Tibial artery (tissue), 4 donors: ENCODE results near the gene MAML2.

ENCODE experiments used
- DNase-seq, 2 donors: peaks; one replicate each; pipeline ENCODE4 v3.0.0-alpha.2; 2019
- H3K27ac ChIP-seq, 2 donors: fragments of 200-600 bp; sonication (generic) in 1 of 2; 1 replicate in 1 of 2; 2 replicates in 1 of 2; pipeline ENCODE4 v1.5.1; 2018 to 2019; ENCODE audit warnings: mild to moderate bottlenecking in 1 of 2
- H3K27me3 ChIP-seq, 2 donors: fragments of 200-600 bp; sonication (generic) in 1 of 2; one replicate each; pipeline versions ENCODE4 v1.5.1 to v1.6.0; 2016 to 2019
- H3K36me3 ChIP-seq, 3 donors: fragments of 200-600 bp; sonication (generic) in 2 of 3; one replicate each; pipeline ENCODE4 v1.5.1; 2016 to 2019; ENCODE audit warnings: mild to moderate bottlenecking in 2 of 3
- H3K4me1 ChIP-seq, 4 donors: fragments of 200-600 bp; sonication (generic) in 2 of 4; 1 replicate in 3 of 4; 2 replicates in 1 of 4; pipeline ENCODE4 v1.5.1; 2016 to 2019
- H3K4me3 ChIP-seq, 2 donors: fragments of 200-600 bp; sonication (generic) in 1 of 2; 1 replicate in 1 of 2; 2 replicates in 1 of 2; pipeline ENCODE4 v1.5.1; 2018 to 2019; ENCODE audit warnings: mild to moderate bottlenecking in 2 of 2
- H3K9me3 ChIP-seq, 3 donors: fragments of 200-600 bp; sonication (generic) in 1 of 3; one replicate each; pipeline ENCODE4 v1.5.1; 2016 to 2019
- CTCF ChIP-seq, 2 experiments: fragments of 200-600 bp in 1 of 2; fragments of 450-650 bp in 1 of 2; IDR thresholded peaks; one replicate each; pipeline ENCODE4 v1.5.1; 2017 to 2019; ENCODE audit warnings: antibody characterized with exemption in 2 of 2, mild to moderate bottlenecking in 1 of 2, moderate library complexity in 1 of 2
- intact Hi-C: fragments of 100-400 bp; cut with DNase I; formaldehyde crosslinking; loops from one replicate; pipeline ENCODE4 v1.15.0; 2023; ENCODE audit warnings: low total_unique reads

MAML2 gene

GRCh38 chr11:95930948-95931347 lies 412.0 kb downstream of the MAML2 start:
- Histone ChIP-seq H3K4me3 (no peak overlapping the region), H3K36me3 (no peaks in the 10 kb centered on the region), H3K27me3 (no peaks in the 10 kb centered on the region), H3K4me1 (no peaks in the 10 kb centered on the region), H3K9me3 (peaks cover 0 to 5% (median 0%) of the 10 kb centered on the region in 3 donors), H3K27ac (no peak overlapping the region)
- no peak for TF ChIP-seq CTCF (IDR thresholded peaks at IDR 0.05)
- intact Hi-C loops, result no loop called here
- no peak for DNase-seq

GRCh38 chr11:95926726-95927125 lies 416.3 kb downstream of the MAML2 start:
- TF ChIP-seq CTCF (IDR thresholded peaks at IDR 0.05), result no peak
- intact Hi-C loops, result no loop called here
- H3K4me3 ChIP-seq, result no peak overlapping the region
- H3K36me3 ChIP-seq, result no peaks in the 10 kb centered on the region
- H3K27me3 ChIP-seq, result no peaks in the 10 kb centered on the region
- peaks cover 0 to 19% (median 9%) of the 10 kb centered on the region in 4 donors for H3K4me1 ChIP-seq
- DNase-seq, result no peak
- no peak overlapping the region for H3K27ac ChIP-seq
- H3K9me3 ChIP-seq, result peaks cover 0 to 5% (median 0%) of the 10 kb centered on the region in 3 donors
